Thyroid gland (tissue), 4 donors: ENCODE data around the gene ERICH6B. TPM values are rescaled to one million over a fixed set of nuclear protein-coding genes. Genes with fewer than 3 reads are reported as not detected.

ENCODE experiments used
- DNase-seq, 2 donors: peaks; one replicate each; pipeline ENCODE4 v3.0.0-alpha.2; 2019
- H3K27ac ChIP-seq, 3 donors: fragments of 200-600 bp; sonication (generic); 1 replicate in 2 of 3; 2 replicates in 1 of 3; pipeline ENCODE4 v1.5.1; 2016 to 2019; ENCODE audit warnings: mild to moderate bottlenecking in 1 of 3, moderate library complexity in 1 of 3
- H3K27me3 ChIP-seq: fragments of 200-600 bp; sonication (generic); one replicate; pipeline ENCODE4 v1.5.1; 2019
- H3K36me3 ChIP-seq, 2 donors: fragments of 200-600 bp; sonication (generic); one replicate each; pipeline ENCODE4 v1.5.1; 2016 to 2019
- H3K4me1 ChIP-seq, 2 donors: fragments of 200-600 bp; sonication (generic); one replicate each; pipeline ENCODE4 v1.5.1; 2017 to 2019
- H3K4me3 ChIP-seq, 3 donors: fragments of 200-600 bp; sonication (generic); replicated peaks in 1 of 3; 1 replicate in 2 of 3; 2 replicates in 1 of 3; pipeline ENCODE4 v1.5.1; 2016; ENCODE audit warnings: mild to moderate bottlenecking in 1 of 3
- H3K9me3 ChIP-seq: fragments of 200-600 bp; sonication (generic); one replicate; pipeline ENCODE4 v1.5.1; 2017
- POLR2A ChIP-seq, 2 donors: fragments of 450-650 bp; IDR thresholded peaks; one replicate each; pipeline ENCODE4 v1.6.1; 2017; ENCODE audit warnings: antibody characterized with exemption in 2 of 2, mild to moderate bottlenecking in 2 of 2, moderate library complexity in 1 of 2
- WGBS, 2 donors: methylation state at CpG; one replicate each; pipeline ENCODE4 v1.1.5; 2017; 5-methylcytosine and 5-hydroxymethylcytosine counted together
- intact Hi-C: fragments of 100-400 bp; cut with DNase I; formaldehyde crosslinking; loops from one replicate; pipeline ENCODE4 v1.15.1; 2023
- total RNA-seq, 4 donors: library from RNA; depleted of rRNA; stranded (reverse); fragments of >200 nt; gene quantifications; one replicate each; pipeline ENCODE4 v1.2.3, GENCODE V29; 2016
- TF ChIP-seq, protein P1 (sequence below), 6 experiments: fragments of 200-600 bp in 3 of 6; fragments of 450-650 bp in 3 of 6; sonication (generic) in 3 of 6; IDR thresholded peaks; one replicate each; pipeline ENCODE4 v1.5.1; 2016 to 2019; ENCODE audit warnings: antibody characterized with exemption in 6 of 6, mild to moderate bottlenecking in 2 of 6, inconsistent platforms in 1 of 6, moderate library complexity in 1 of 6

The ERICH6B gene
- total RNA-seq, 4 donors from 2014 or later, result not detected

- H3K27me3 ChIP-seq, result no peaks in the 10 kb centered on the region
- DNase-seq, result no peak
- H3K9me3 ChIP-seq, result no peaks in the 10 kb centered on the region
- TF ChIP-seq, protein P1, sequence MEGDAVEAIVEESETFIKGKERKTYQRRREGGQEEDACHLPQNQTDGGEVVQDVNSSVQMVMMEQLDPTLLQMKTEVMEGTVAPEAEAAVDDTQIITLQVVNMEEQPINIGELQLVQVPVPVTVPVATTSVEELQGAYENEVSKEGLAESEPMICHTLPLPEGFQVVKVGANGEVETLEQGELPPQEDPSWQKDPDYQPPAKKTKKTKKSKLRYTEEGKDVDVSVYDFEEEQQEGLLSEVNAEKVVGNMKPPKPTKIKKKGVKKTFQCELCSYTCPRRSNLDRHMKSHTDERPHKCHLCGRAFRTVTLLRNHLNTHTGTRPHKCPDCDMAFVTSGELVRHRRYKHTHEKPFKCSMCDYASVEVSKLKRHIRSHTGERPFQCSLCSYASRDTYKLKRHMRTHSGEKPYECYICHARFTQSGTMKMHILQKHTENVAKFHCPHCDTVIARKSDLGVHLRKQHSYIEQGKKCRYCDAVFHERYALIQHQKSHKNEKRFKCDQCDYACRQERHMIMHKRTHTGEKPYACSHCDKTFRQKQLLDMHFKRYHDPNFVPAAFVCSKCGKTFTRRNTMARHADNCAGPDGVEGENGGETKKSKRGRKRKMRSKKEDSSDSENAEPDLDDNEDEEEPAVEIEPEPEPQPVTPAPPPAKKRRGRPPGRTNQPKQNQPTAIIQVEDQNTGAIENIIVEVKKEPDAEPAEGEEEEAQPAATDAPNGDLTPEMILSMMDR (IDR thresholded peaks at IDR 0.05), result no peak
- no peak for TF ChIP-seq POLR2A (IDR thresholded peaks at IDR 0.05)
- WGBS, 2 donors, result 86 to 96% methylated on average over 4 of the region's 4 CpGs
- no peak overlapping the region for H3K27ac ChIP-seq
- no peaks in the 10 kb centered on the region for H3K36me3 ChIP-seq
- intact Hi-C loops, result no loop called here
- no peaks in the 10 kb centered on the region for H3K4me1 ChIP-seq
- no peak overlapping the region for H3K4me3 ChIP-seq
Observed at GRCh38 chr13:45554604-45555109, 60.9 kb downstream of the ERICH6B start.

DNA sequence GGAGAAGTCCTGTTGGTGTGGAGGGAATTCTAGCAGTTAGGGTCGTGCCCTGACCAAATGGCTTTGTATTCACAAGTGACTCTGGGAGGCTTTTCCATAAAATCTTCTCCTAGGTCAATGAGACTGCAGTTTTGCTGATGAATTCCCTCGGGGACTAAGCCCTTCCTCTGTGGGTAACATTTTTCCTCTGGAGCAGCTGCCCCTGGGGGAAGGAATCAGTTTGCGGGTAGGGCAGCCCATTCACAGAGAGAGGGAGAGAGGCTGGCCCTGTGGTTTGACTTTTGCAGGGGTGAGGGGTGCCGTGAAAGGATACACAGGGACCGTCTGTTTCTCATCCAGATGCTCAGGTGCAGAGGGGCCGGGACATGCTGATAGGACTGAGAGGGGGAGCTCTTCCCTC is 67.3 kb downstream of the ERICH6B start:
- Histone ChIP-seq H3K27ac (no peak overlapping the region), H3K4me1 (no peaks in the 10 kb centered on the region), H3K4me3 (no peak overlapping the region), H3K27me3 (no peaks in the 10 kb centered on the region), H3K36me3 (no peaks in the 10 kb centered on the region), H3K9me3 (no peaks in the 10 kb centered on the region)
- DNase-seq, result no peak
- no peak for TF ChIP-seq POLR2A (IDR thresholded peaks at IDR 0.05)
- TF ChIP-seq, protein P1 (IDR thresholded peaks at IDR 0.05), result no peak
- intact Hi-C loops, result no loop called here
- WGBS, 2 donors, result 60 to 70% methylated on average over 6 of the region's 6 CpGs

- Histone ChIP-seq H3K36me3 (no peaks in the 10 kb centered on the region), H3K4me1 (no peaks in the 10 kb centered on the region), H3K27ac (no peak overlapping the region), H3K9me3 (no peaks in the 10 kb centered on the region), H3K4me3 (no peak overlapping the region), H3K27me3 (no peaks in the 10 kb centered on the region)
- DNase-seq, result no peak
- intact Hi-C loops, result no loop called here
- no peak for TF ChIP-seq POLR2A (IDR thresholded peaks at IDR 0.05)
- TF ChIP-seq, protein P1 (IDR thresholded peaks at IDR 0.05), result no peak
- WGBS, 2 donors, result 86% methylated on average over 8 of the region's 8 CpGs
Observed at GRCh38 chr13:45546410-45546765, 69.2 kb downstream of the ERICH6B start.

DNA sequence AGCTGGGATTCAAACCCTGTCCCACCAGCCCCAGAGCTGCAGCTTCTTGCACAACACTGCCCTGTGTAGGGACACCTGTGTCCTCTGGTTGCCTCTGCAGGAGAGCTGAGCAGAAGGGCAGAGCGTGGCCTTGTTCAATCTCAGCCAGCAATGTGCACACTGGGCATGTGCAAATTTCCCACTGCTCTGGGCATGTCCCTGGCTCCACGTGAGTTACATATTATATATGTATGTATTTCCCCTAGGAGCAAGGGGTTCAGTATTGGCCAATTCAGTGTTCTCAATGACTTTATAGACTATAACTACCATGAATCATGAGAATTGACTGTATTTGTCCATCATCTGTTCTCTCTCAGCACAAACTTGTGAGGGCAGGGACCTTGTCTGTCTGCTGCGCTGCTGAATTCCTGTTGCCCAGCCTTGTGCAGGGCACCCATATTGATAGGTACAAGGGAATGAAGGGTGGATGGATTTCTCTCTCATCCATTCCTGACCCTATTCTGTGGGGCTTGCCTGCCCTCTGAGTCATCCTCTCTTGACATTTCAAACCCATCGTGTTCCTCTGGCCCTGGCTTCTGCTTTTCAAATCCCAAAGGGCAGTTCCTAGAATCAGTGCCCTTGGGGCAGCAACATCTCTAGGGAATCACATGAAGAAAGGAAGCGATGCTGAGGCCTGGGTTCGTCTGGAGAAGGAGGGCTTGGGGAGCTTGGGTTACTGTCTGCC is 69.7 kb downstream of the ERICH6B start:
- TF ChIP-seq POLR2A (IDR thresholded peaks at IDR 0.05), result no peak
- TF ChIP-seq, protein P1 (IDR thresholded peaks at IDR 0.05), result no peak
- WGBS, 2 donors, result 78 to 82% methylated on average over 6 of the region's 6 CpGs

GRCh38 chr13:45544520-45544919 is 71.0 kb downstream of the ERICH6B start:
- H3K27me3 ChIP-seq, result no peaks in the 10 kb centered on the region
- DNase-seq, result no peak
- 82 to 88% methylated on average over 2 of the region's 2 CpGs for WGBS, 2 donors
- H3K9me3 ChIP-seq, result no peaks in the 10 kb centered on the region
- H3K4me3 ChIP-seq, result no peak overlapping the region
- no peaks in the 10 kb centered on the region for H3K4me1 ChIP-seq
- no peak overlapping the region for H3K27ac ChIP-seq
- intact Hi-C loops, result no loop called here
- TF ChIP-seq, protein P1 (IDR thresholded peaks at IDR 0.05), result no peak
- no peak for TF ChIP-seq POLR2A (IDR thresholded peaks at IDR 0.05)
- no peaks in the 10 kb centered on the region for H3K36me3 ChIP-seq

More for the DNA sequence above, 69.7 kb downstream of the ERICH6B start:
- H3K36me3 ChIP-seq, result no peaks in the 10 kb centered on the region
- H3K4me3 ChIP-seq, result no peak overlapping the region
- no peaks in the 10 kb centered on the region for H3K4me1 ChIP-seq
- DNase-seq, result no peak
- no peaks in the 10 kb centered on the region for H3K9me3 ChIP-seq
- H3K27ac ChIP-seq, result no peak overlapping the region
- intact Hi-C loops, result no loop called here
- H3K27me3 ChIP-seq, result no peaks in the 10 kb centered on the region
